WERI-Rb-1 (cell line): ENCODE measurements around the gene MAD1L1.

Source experiments
- DNase-seq: peaks from one replicate; pipeline ENCODE4 v3.0.0-alpha.2; 2020
- H3K27ac ChIP-seq: fragments of 250-450 bp; sonication (Bioruptor Pico); 2 replicates; pipeline ENCODE4 v1.5.1; 2020; ENCODE audit warnings: mild to moderate bottlenecking, moderate library complexity
- H3K27me3 ChIP-seq: fragments of 250-450 bp; sonication (Bioruptor Pico); 2 replicates; pipeline ENCODE4 v1.5.1; 2021; ENCODE audit warnings: mild to moderate bottlenecking, low read depth, moderate library complexity; ENCODE audit not compliant: insufficient read depth, severe bottlenecking
- H3K36me3 ChIP-seq: fragments of 250-450 bp; sonication (Bioruptor Pico); 2 replicates; pipeline ENCODE4 v1.5.1; 2020; ENCODE audit warnings: mild to moderate bottlenecking, moderate library complexity
- H3K4me3 ChIP-seq: 2 replicates; pipeline ENCODE4 v1.5.1; 2011; ENCODE audit warnings: low read depth, mild to moderate bottlenecking, control low read depth, low read length
- H3K9me3 ChIP-seq: fragments of 250-450 bp; sonication (Bioruptor Pico); 2 replicates; pipeline ENCODE4 v1.5.1; 2021; ENCODE audit warnings: mild to moderate bottlenecking, moderate library complexity; ENCODE audit not compliant: severe bottlenecking
- CTCF ChIP-seq: IDR thresholded peaks from 2 replicates; pipeline ENCODE4 v1.5.1; 2011; ENCODE audit warnings: low read depth, mild to moderate bottlenecking, control low read depth, inconsistent platforms, low read length

Gene MAD1L1

GRCh38 chr7:2198760-2199159, 34.0 kb downstream of the MAD1L1 start:
- no peak overlapping the region for H3K4me3 ChIP-seq
- no peak for DNase-seq
- H3K27ac ChIP-seq: no peak overlapping the region
- H3K27me3 ChIP-seq: no peaks in the 10 kb centered on the region
- H3K9me3 ChIP-seq: peaks cover 4% of the 10 kb centered on the region
- TF ChIP-seq CTCF: no peak
- H3K36me3 ChIP-seq: peaks cover 40% of the 10 kb centered on the region

GRCh38 chr7:2198206-2198605, 34.5 kb downstream of the MAD1L1 start:
- Histone ChIP-seq H3K36me3 (peaks cover 39% of the 10 kb centered on the region), H3K4me3 (no peak overlapping the region), H3K27me3 (no peaks in the 10 kb centered on the region), H3K9me3 (peaks cover 4% of the 10 kb centered on the region), H3K27ac (no peak overlapping the region)
- DNase-seq: no peak
- no peak for TF ChIP-seq CTCF

- no peak for TF ChIP-seq CTCF
- no peak for DNase-seq
- peaks cover 4% of the 10 kb centered on the region for H3K9me3 ChIP-seq
- H3K27ac ChIP-seq: no peak overlapping the region
- H3K36me3 ChIP-seq: peaks cover 40% of the 10 kb centered on the region
- H3K4me3 ChIP-seq: no peak overlapping the region
- no peaks in the 10 kb centered on the region for H3K27me3 ChIP-seq
These were observed 35.1 kb downstream of the MAD1L1 start for GRCh38 chr7:2197436-2198155.

GRCh38 chr7:2196381-2197378, 36.1 kb downstream of the MAD1L1 start:
- H3K27me3 ChIP-seq: no peaks in the 10 kb centered on the region
- TF ChIP-seq CTCF: no peak
- no peak for DNase-seq
- H3K9me3 ChIP-seq: peaks cover 4% of the 10 kb centered on the region
- H3K36me3 ChIP-seq: peaks cover 40% of the 10 kb centered on the region
- no peak overlapping the region for H3K27ac ChIP-seq
- H3K4me3 ChIP-seq: no peak overlapping the region

- Histone ChIP-seq H3K27me3 (no peaks in the 10 kb centered on the region), H3K4me3 (no peak overlapping the region), H3K36me3 (peaks cover 43% of the 10 kb centered on the region), H3K9me3 (peaks cover 4% of the 10 kb centered on the region), H3K27ac (no peak overlapping the region)
- no peak for DNase-seq
- no peak for TF ChIP-seq CTCF
These were observed 37.1 kb downstream of the MAD1L1 start for GRCh38 chr7:2195400-2196246.
